Sigmoid colon (tissue), 4 donors: ENCODE data around the gene SLC44A5.

Source experiments
- POLR2A ChIP-seq, 2 donors: fragments of 450-650 bp; IDR thresholded peaks; one replicate each; pipeline ENCODE4 v1.6.1; 2016; ENCODE audit warnings: antibody characterized with exemption in 2 of 2, mild to moderate bottlenecking in 2 of 2, moderate library complexity in 2 of 2
- POLR2AphosphoS5 ChIP-seq, 4 donors: sonication (generic); formaldehyde crosslinking; IDR thresholded peaks; one replicate each; pipeline ENCODE4 v1.6.1; 2017; ENCODE audit warnings: antibody characterized with exemption in 4 of 4
- TF ChIP-seq, protein P1 (sequence below), 4 experiments: fragments of 450-650 bp in 3 of 4; fragments of 200-600 bp in 1 of 4; IDR thresholded peaks; one replicate each; pipeline ENCODE4 v1.5.1; 2016 to 2019; ENCODE audit warnings: antibody characterized with exemption in 4 of 4, mild to moderate bottlenecking in 3 of 4, moderate library complexity in 2 of 4

DNA sequence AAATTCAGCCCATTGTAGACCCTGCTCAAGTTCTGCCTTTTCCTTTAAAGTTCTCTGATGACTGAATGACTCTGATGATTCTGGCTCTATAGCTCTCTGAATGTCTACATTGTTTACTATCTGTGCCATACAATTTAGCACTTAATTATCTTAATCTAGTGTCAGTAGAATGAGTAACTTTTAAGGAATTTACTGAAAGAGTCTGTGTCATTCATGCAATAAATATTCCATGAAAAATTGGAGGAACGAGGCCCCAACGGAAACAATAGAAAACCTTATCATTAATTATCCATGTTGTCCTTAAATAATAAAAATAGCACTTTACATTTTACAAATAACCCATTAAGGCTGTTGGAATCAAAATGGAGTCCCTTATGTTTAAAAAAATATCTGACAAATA is 77.8 kb downstream of the SLC44A5 start:
- TF ChIP-seq, protein P1, sequence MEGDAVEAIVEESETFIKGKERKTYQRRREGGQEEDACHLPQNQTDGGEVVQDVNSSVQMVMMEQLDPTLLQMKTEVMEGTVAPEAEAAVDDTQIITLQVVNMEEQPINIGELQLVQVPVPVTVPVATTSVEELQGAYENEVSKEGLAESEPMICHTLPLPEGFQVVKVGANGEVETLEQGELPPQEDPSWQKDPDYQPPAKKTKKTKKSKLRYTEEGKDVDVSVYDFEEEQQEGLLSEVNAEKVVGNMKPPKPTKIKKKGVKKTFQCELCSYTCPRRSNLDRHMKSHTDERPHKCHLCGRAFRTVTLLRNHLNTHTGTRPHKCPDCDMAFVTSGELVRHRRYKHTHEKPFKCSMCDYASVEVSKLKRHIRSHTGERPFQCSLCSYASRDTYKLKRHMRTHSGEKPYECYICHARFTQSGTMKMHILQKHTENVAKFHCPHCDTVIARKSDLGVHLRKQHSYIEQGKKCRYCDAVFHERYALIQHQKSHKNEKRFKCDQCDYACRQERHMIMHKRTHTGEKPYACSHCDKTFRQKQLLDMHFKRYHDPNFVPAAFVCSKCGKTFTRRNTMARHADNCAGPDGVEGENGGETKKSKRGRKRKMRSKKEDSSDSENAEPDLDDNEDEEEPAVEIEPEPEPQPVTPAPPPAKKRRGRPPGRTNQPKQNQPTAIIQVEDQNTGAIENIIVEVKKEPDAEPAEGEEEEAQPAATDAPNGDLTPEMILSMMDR (IDR thresholded peaks at IDR 0.05), result no peak
- TF ChIP-seq POLR2AphosphoS5 (IDR thresholded peaks at IDR 0.05), result no peak
- TF ChIP-seq POLR2A (IDR thresholded peaks at IDR 0.05), result no peak
